Tibial artery (tissue), 4 donors: Measurements from ENCODE around the gene KIAA0513.

Experiments
- DNase-seq, 2 donors: peaks; one replicate each; pipeline ENCODE4 v3.0.0-alpha.2; 2019
- H3K27ac ChIP-seq, 2 donors: fragments of 200-600 bp; sonication (generic) in 1 of 2; 1 replicate in 1 of 2; 2 replicates in 1 of 2; pipeline ENCODE4 v1.5.1; 2018 to 2019; ENCODE audit warnings: mild to moderate bottlenecking in 1 of 2
- H3K27me3 ChIP-seq, 2 donors: fragments of 200-600 bp; sonication (generic) in 1 of 2; one replicate each; pipeline versions ENCODE4 v1.5.1 to v1.6.0; 2016 to 2019
- H3K36me3 ChIP-seq, 3 donors: fragments of 200-600 bp; sonication (generic) in 2 of 3; one replicate each; pipeline ENCODE4 v1.5.1; 2016 to 2019; ENCODE audit warnings: mild to moderate bottlenecking in 2 of 3
- H3K4me1 ChIP-seq, 4 donors: fragments of 200-600 bp; sonication (generic) in 2 of 4; 1 replicate in 3 of 4; 2 replicates in 1 of 4; pipeline ENCODE4 v1.5.1; 2016 to 2019
- H3K4me3 ChIP-seq, 2 donors: fragments of 200-600 bp; sonication (generic) in 1 of 2; 1 replicate in 1 of 2; 2 replicates in 1 of 2; pipeline ENCODE4 v1.5.1; 2018 to 2019; ENCODE audit warnings: mild to moderate bottlenecking in 2 of 2
- H3K9me3 ChIP-seq, 3 donors: fragments of 200-600 bp; sonication (generic) in 1 of 3; one replicate each; pipeline ENCODE4 v1.5.1; 2016 to 2019
- CTCF ChIP-seq, 2 experiments: fragments of 200-600 bp in 1 of 2; fragments of 450-650 bp in 1 of 2; IDR thresholded peaks; one replicate each; pipeline ENCODE4 v1.5.1; 2017 to 2019; ENCODE audit warnings: antibody characterized with exemption in 2 of 2, mild to moderate bottlenecking in 1 of 2, moderate library complexity in 1 of 2
- intact Hi-C: fragments of 100-400 bp; cut with DNase I; formaldehyde crosslinking; loops from one replicate; pipeline ENCODE4 v1.15.0; 2023; ENCODE audit warnings: low total_unique reads

KIAA0513 gene

GRCh38 chr16:85087899-85088569 is 60.4 kb downstream of the KIAA0513 start:
- no peak for TF ChIP-seq CTCF (IDR thresholded peaks at IDR 0.05)
- no peak overlapping the region for H3K27ac ChIP-seq
- no peak for DNase-seq
- H3K4me3 ChIP-seq, result no peak overlapping the region
- peaks cover 0 to 9% (median 0%) of the 10 kb centered on the region in 3 donors for H3K36me3 ChIP-seq
- H3K4me1 ChIP-seq, result peaks cover 0 to 21% (median 17%) of the 10 kb centered on the region in 4 donors
- intact Hi-C loops, result no loop called here
- H3K27me3 ChIP-seq, result no peaks in the 10 kb centered on the region
- H3K9me3 ChIP-seq, result no peaks in the 10 kb centered on the region

GRCh38 chr16:85088570-85089199 is 61.1 kb downstream of the KIAA0513 start:
- Histone ChIP-seq H3K9me3 (no peaks in the 10 kb centered on the region), H3K4me3 (no peak overlapping the region), H3K27me3 (no peaks in the 10 kb centered on the region), H3K36me3 (peaks cover 0 to 9% (median 0%) of the 10 kb centered on the region in 3 donors), H3K27ac (peak overlapping the region in 1 of 2 donors; percentile 30), H3K4me1 (peaks cover 0 to 21% (median 17%) of the 10 kb centered on the region in 4 donors)
- intact Hi-C loops, result no loop called here
- no peak for TF ChIP-seq CTCF (IDR thresholded peaks at IDR 0.05)
- no peak for DNase-seq

- Histone ChIP-seq H3K9me3 (no peaks in the 10 kb centered on the region), H3K27ac (peak overlapping the region; percentile 3 to 30), H3K36me3 (peaks cover 0 to 9% (median 0%) of the 10 kb centered on the region in 3 donors), H3K4me1 (peaks cover 0 to 21% (median 17%) of the 10 kb centered on the region in 4 donors), H3K4me3 (no peak overlapping the region), H3K27me3 (peaks cover 0 to 4% of the 10 kb centered on the region in 2 donors)
- intact Hi-C loops, result no loop called here
- no peak for DNase-seq
- TF ChIP-seq CTCF (IDR thresholded peaks at IDR 0.05), result no peak
Measured at GRCh38 chr16:85089525-85089924, 61.9 kb downstream of the KIAA0513 start.

- no peak for TF ChIP-seq CTCF (IDR thresholded peaks at IDR 0.05)
- no peak overlapping the region for H3K27ac ChIP-seq
- H3K36me3 ChIP-seq, result peaks cover 0 to 9% (median 0%) of the 10 kb centered on the region in 3 donors
Measured at GRCh38 chr16:85090181-85090580, 62.6 kb downstream of the KIAA0513 start.

GRCh38 chr16:85090873-85091521 is 63.4 kb downstream of the KIAA0513 start:
- no peak for DNase-seq
- Histone ChIP-seq H3K4me3 (no peak overlapping the region), H3K9me3 (no peaks in the 10 kb centered on the region), H3K27me3 (peaks cover 0 to 17% of the 10 kb centered on the region in 2 donors), H3K4me1 (peaks cover 0 to 21% (median 17%) of the 10 kb centered on the region in 4 donors), H3K27ac (no peak overlapping the region), H3K36me3 (peaks cover 0 to 9% (median 0%) of the 10 kb centered on the region in 3 donors)
- intact Hi-C loops, result no loop called here
- TF ChIP-seq CTCF (IDR thresholded peaks at IDR 0.05), result no peak

More at GRCh38 chr16:85090181-85090580, 62.6 kb downstream of the KIAA0513 start:
- H3K9me3 ChIP-seq, result no peaks in the 10 kb centered on the region
- DNase-seq, result no peak
- intact Hi-C loops, result no loop called here
- peaks cover 0 to 10% of the 10 kb centered on the region in 2 donors for H3K27me3 ChIP-seq
- no peak overlapping the region for H3K4me3 ChIP-seq
- H3K4me1 ChIP-seq, result peaks cover 0 to 21% (median 17%) of the 10 kb centered on the region in 4 donors
